ENCODE results near the gene INSR. TPM values are rescaled to one million over a fixed set of nuclear protein-coding genes. Genes with fewer than 3 reads are reported as not detected.

The INSR gene
- 2.5 to 4.7 TPM (median 3.8 TPM) in 5 replicates for total RNA-seq (2022; extraction: Qiagen RNA extraction)

DNA sequence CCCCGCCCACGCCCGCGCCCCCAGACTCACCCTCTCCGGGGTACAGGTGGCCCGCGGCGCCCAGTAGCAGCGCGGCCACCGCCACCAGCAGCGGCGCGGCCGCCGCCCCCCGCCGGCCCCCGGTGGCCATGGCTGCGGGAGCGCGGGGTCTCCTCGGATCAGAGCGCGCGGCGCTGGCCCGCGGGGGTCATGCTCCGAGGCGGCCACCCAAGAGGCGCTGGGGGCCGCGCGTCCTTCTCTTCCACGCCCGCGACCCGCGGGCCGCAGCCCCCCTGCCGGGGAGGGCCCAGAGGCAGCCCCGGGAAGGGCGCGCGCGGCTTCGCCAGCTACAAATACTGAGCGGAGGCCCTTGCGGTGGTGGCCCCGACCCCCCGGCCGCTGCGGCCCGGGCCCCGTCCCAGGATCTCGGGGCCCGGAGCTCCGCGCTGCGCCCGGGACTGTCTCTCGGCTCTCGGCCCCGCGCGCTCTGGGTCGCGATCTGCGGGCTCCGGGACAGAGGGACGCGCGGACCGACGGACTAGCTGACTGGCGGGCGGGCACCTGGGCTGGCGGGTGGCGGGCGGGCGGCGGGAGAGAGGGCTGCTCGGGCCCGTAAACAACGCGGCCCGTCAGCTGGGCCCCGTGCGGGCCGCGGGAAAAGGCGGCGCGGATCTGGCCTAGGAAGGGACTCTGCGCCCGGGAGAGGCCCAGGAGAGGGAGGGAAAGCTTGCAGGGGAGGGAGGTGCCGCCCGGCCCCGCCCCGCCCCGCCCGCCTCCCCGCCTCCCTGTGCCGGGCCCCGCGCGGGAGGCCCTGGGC, at the start of gene INSR:
TSS of gene INSR (minus strand) at position 653 of the 796 bp plus-strand sequence. CDS start at position 130, 523 bp downstream.

GRCh38 chr19:7069042-7069903, 224.9 kb downstream of the INSR start, which contains the start of gene ZNF557:
TSS of gene ZNF557 (plus strand) at chr19:7069703. CDS start at chr19:7075075, 5,372 bp downstream.

Other genes starting within 250 kb of the INSR start
- not detected in 5 replicates for gene MBD3L2, start 245.1 kb downstream of the INSR start, total RNA-seq (2022; extraction: Qiagen RNA extraction)
- gene MBD3L3, start 235.7 kb downstream of the INSR start, total RNA-seq (2022; extraction: Qiagen RNA extraction): not detected in 5 replicates
- 2.6 to 3.5 TPM (median 3.2 TPM) in 5 replicates for gene ZNF557, start 224.7 kb downstream of the INSR start, total RNA-seq (2022; extraction: Qiagen RNA extraction)
- 50.2 to 86.6 TPM (median 76.5 TPM) in 5 replicates for gene ARHGEF18, start 54.5 kb upstream of the INSR start, total RNA-seq (2022; extraction: Qiagen RNA extraction)
- gene PEX11G, start 194.6 kb upstream of the INSR start, total RNA-seq (2022; extraction: Qiagen RNA extraction): 1.8 to 2.1 TPM (median 1.9 TPM) in 5 replicates
- 17.7 to 24.8 TPM (median 22.3 TPM) in 5 replicates for gene ZNF358, start 221.7 kb upstream of the INSR start, total RNA-seq (2022; extraction: Qiagen RNA extraction)
- gene MCOLN1, start 228.2 kb upstream of the INSR start, total RNA-seq (2022; extraction: Qiagen RNA extraction): 9.6 to 12.8 TPM (median 11.7 TPM) in 5 replicates
- gene PNPLA6, start 241.3 kb upstream of the INSR start, total RNA-seq (2022; extraction: Qiagen RNA extraction): 24.0 to 42.0 TPM (median 40.3 TPM) in 5 replicates

Data from A549 treated with dexamethasone at 1 μM for 4 hours (cell line).